ENCODE measurements around the gene KHDC4.
"Not testable (repeated sequence)": the region's sequence is repeated elsewhere in the genome, so short reads cannot be mapped to it uniquely, and the experiment has no call there.

Gene KHDC4

DNA sequence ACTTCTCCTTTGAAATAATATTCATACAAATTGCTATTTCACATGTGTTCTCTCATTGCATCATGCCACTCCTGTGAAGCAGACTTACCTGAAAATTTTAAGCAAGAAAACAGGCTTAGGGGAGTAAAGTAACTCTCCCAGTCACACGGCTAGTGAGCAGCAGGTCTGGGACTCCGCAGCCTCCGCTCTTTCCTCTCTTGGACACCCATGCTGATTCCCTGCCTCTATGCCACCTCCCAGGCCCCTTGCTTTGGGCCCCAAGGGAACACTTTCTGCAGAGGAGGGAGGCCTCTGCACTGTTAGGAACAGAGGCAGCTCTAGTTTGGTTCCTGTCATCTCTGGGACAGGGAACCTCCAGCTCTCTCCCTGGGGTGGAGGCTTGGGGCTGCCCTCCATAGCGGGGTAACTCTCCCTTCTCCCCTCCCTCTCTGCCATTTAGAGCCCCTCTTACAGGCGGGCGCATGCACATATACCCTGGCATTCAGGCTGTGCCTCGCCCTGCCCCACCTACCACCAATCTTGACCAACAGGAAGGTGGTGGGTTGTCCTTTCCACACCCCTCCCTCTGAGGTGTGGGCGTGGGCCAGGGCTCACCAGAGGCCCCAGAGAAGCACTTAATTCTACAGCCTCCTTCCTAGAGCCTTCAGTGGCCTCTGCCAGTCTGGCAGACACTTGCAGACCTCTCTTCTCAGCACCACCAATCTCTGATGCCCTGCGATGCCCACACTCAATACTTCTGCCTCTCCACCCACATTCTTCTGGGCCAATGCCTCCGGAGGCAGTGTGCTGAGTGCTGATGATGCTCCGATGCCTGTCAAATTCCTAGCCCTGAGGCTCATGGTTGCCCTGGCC, 7.0 kb upstream of the KHDC4 start, which contains the start of gene RXFP4:
Gene RXFP4, plus strand, starts transcription at position 646 of the 852 bp plus-strand sequence. Its CDS starts 72 bp downstream, at position 718.
- no peak for DNase-seq (ENCODE audit: low read depth)

DNA sequence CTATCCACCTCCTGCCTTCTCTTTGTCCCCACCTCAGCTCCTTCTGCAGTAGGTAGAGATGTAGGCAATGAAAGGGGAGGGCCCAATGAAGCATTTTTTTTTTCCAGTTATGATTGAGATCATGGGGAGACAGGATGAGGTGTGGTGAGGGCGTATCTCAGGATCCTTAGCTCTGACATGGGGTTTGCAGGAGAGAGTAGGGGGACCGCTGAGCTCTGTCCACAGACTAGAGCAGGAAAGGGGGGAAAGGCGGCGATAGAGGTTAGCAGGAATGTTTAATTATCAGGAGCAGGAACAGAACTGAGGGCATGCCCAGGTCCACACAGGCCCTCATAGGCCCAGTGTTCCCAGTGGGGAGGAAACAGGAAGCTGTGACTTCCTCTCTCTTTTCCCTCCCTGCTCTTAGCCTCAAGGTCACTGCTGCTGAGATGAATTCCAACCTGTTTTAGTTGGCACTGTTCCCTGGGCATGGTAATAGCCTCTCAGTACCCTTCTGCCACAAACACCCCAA, 6.3 kb upstream of the KHDC4 start:
- no peak for DNase-seq (ENCODE audit: low read depth)

DNA sequence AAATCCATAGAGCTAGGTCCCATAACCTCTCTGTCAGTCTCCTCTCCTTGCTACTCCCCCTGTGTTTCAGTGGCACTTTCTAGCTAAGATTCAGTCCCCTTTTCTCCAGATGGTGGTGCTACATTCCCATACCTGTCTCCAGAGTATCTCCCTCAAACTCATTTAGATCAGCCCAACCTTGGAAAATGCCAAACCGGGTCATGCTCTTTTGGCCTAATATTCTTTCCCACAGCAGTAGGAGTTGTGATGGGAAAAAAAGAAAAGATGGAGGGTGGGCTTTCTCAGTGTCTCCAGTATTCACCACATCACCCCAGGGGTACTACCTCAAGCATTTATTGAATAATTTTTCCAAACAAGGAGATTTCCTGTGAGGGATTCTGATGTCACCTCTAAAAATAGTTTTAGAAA, 4.0 kb upstream of the KHDC4 start:
- no peak for DNase-seq (ENCODE audit: low read depth)

DNA sequence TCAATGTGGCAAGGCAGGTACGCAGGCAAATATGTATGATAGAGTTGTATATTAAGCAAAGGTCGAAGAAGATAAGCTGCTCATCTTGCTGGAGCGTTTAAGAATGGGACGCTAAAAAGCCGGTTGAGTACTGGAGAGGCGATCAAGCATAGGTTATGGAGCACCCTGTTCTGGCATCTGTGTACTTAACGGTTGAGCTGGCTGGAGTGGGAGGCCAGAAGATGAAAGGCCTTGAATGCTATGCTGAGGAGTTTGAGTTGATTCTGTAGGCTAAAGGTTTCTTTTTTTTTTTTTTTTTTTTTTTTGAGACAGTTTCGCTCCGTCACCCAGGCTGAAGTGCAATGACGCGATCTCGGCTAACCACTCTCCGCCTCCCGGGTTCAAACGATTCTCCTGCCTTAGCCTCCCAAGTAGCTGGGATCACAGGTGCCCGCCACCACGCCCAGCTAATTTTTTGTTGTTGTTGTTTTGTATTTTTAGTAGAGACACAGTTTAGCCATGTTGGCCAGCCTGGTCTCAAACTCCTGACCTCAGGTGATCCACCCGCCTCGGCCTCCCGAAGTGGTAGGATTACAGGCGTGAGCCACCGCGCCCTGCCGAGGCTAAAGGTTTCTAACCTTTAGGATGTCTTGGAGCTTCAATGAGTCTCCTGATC, 850 bp upstream of the KHDC4 start:
- DNase-seq (ENCODE audit: low read depth) = no peak

DNA sequence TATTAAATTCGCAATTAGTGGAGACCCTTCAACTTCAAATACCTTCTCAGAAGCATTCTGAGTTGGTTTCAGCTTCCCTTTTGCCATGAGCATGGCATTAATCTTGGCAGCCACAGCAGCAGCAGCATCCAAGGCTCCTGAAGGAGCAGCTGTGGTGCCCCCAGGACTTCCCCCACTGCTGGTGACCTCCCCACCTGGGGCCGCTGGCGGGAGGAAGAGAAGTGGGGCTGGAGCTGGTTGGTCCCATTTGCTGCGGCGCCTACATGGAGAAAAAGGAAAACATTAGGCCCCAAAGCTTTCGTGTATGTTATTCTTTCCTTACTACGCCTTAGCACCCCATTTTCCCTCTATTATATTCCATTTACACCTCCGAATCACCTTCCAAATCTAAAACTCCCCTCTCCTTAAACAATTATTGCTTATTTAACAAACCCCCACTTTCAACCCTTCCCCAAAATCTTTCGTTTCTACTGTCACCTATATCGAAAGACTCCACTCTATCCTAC, 569 bp downstream of the KHDC4 start:
- DNase-seq (ENCODE audit: low read depth) = no peak

DNA sequence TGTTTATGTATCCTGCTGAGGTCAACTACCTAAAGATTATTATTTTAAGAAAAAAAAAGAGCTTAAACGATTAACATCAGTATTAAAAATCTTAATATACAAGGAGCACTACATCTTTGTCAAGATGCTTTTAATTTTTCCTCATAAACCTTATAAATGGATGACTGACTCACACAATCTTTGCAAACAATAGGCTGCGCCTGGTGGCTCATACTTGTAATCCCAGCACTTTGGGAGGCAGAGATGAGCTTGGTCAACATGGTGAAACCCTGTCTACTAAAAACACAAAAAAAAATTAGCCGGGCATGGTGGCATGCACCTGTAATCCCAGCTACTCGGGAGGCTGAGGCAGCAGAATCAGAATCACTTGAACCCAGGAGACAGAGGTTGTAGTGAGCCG, 1.7 kb downstream of the KHDC4 start:
- DNase-seq (ENCODE audit: low read depth) = no peak

DNA sequence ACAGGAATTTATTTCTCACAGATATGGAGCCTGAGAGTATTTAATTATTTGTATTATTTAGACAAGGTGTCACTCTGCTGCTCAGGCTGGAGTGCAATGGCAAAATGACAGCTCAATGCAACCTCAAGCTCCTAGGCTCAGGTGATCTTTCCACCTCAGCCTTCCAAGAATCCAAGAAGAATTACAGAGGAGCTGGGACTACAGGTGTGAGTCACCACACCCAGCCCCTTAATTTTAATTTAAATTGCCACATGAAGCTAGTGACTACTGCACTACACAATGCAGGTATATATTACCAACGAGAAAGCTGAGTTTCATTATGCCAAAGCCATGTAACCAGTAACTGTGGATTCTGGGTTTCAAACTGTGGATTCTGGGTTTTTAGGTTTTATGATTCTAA, 2.1 kb downstream of the KHDC4 start:
- DNase-seq (ENCODE audit: low read depth) = no peak

DNA sequence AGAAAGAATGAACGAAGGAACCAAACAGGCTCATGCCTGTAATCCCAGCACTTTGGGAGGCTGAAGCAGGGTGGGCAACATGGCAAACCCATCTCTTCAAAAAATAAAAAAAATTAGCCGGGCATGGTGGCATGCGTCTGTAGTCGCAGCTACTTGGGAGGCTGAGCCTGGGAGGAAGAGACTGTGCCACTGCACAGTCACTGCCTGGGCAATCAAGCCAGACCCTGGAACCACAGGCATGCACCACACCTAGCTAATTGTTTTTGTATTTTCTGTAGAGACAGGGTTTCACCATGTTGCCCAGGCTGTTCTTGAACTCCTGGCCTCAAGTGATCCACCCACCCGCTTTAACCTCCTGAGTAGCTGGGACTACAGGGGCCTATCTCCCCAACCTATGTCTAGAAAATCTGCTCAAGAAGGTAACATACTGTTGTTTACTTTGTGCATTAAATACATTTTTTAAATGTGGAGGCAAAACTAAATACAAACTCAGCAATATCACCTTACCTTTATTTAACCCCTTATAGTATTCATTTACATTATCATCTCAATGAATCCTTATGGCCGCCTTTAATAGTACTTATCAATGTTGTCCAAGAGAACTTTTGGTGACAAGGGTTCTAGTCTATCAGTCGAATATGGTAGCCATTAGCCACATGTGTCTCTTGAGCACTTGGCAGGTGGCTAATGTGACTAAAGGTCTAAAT, 2.7 kb downstream of the KHDC4 start:
- DNase-seq (ENCODE audit: low read depth) = no peak

DNA sequence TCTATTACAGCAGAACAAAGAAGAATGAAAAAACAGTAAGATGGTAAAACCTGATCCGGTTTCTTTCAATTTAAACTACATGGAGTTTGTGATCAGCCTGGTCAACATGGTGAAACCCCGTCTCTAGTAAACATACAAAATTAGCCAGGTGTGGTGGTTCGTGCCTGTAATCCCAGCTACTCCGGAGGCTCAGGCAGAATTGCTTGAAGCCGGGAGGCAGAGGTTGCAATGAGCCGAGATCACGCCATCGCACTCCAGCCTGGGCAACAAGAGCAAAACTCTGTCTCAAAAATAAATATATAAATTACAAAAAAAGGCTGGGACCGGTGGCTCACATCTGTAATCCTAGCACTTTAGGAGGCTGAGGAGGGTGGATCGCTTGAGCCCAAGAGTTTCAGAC, 3.5 kb downstream of the KHDC4 start:
- not testable (repeated sequence) for DNase-seq (ENCODE audit: low read depth)

DNA sequence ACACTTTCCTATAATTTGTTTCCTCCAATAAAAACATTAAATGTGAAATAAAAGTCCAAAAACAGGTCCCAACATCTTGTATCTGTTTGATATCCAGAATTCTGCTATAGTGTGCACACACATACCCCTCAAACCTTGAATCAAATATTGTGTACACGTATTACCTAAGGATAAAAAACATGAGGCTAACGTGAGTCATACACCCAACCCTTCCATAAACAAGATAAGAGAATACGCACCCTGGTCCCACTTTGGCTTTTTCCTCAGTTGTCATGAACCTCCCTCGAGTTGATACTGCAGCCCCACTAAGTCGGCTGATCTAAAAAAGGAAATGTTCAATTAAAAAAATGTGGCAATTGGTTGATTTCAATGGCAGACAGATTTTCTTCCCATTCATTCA, 5.2 kb downstream of the KHDC4 start:
- DNase-seq (ENCODE audit: low read depth) = no peak

DNA sequence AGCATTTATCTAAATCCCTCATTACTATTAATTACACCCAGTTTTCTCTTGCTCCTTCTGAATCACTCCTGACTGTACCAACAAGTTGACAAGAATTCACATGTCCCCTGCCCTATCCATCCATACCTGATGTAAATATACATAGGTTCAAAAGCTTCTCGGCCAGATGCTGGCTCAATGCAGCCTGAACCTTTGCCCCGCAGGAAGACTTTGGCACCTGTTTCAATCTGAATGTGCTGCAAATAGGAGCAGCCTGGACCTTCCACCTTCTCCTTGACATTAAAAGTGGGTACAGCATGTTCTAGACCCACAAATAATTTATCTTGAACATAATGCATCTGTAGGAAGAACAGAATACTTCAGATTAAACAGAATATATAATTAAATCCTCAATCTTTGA, 8.7 kb downstream of the KHDC4 start:
- DNase-seq (ENCODE audit: low read depth) = no peak

DNA sequence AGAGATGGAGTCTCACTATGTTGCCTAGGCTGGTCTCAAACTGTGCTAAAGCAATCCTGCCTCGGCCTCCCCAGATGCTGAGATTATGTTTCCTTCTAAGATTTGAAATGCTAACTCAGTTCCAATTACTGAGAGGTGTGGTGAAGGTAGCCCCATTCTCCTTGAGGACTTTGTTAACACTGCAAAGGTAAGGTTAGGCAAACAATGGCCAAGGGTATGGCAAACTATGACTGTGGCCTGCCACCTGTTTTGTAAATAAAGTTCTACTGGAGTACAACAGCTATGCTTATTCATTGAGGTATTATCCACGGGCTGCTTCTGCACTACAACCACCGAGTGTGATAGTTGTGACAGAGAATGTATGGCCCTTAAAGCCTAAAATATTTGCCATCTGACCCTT, 13.5 kb downstream of the KHDC4 start:
- no peak for DNase-seq (ENCODE audit: low read depth)

DNA sequence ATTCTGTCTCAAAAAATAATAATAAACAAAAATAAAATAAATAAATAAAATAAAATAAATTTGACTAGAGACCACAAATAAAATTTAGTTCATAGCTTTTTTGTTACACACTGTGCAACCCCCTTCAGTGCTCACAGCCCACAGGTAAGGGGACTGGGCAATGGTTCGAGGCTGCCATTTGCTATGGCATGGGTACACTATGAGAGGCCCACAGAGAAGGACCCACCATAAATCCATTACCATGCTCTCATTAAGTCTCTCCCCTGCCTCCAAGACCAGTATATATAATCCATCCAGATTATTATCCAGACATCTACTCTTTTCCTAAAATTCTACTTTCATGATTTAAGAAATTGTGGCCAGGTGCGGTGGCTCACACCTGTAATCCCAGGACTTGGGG, 14.4 kb downstream of the KHDC4 start:
- no peak for DNase-seq (ENCODE audit: low read depth)

DNA sequence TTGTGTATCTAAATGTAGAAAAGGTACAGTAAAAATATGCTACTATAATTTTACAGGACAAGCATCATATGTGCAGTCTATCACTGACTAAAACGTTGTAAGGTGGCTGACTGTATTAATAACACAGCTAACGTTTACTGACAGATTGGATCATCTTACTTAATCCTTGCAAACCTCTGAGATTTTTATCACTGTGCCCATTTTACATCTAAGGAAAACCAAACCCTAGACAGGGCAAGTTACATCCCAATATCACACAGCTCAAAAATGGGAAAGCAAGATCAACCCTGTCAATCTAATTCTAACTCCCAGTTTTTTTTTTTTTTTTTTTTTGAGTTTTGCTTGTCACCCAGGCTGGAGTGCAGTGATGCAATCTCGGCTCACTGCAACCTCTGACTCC, 15.6 kb downstream of the KHDC4 start:
- no peak for DNase-seq (ENCODE audit: low read depth)

DNA sequence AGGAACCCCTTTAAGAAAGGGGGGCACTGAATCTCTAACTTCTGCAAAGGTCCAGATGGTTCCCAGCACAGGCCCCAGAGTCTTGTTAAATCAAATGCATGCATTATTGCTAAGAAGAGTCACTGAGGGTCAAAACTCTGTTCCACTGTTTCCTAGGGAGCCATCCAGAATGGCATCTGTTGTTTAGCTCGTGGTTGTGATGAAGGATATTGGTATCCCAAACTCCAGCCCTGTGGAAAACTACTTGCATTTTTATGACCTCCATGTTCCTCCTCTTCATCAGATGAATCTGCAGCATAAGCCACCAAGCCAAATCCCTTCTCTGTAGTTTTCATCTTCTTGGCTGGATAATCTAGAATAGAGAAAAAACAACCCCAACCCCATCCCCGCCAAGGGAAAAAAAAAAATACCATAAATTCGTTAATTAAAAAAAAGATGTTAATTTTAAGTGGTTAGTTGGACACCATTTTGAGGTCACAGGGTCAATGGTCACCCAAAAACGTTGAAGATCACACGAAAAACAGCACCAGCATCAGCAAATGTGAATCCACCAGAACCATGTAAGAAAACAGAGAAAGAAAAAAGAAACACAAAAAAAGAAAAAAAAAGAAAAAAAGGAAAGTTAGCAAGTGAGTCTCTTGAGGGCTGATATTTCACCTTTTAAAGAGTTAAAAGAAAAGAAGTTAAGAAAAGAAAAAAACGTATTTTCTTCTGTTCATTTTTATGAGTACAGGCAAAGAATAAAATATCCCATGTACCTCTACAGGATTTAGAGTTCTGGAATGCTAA, 20.1 kb downstream of the KHDC4 start:
- no peak for DNase-seq (ENCODE audit: low read depth)

DNA sequence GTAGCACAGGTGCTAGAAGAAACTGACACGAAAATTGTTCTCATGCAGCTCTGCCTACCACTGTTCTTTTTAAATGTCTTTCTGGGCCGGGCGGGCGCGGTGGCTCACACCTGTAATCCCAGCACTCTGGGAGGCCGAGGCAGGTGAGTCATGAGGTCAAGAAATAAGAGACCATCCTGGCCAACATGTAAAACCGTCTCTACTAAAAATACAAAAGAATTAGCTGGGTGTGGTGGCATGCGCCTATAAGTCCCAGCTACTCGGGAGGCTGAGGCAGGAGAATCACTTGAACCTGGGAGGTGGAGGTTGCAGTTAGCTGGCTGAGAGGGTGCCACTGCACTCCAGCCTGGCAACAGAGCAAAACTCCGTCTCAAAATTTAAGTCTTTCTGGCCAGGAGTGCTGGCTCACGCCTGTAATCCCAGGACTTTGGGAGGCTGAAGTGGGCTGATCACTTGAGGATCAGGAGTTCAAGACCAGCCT, 22.1 kb downstream of the KHDC4 start:
- no peak for DNase-seq (ENCODE audit: low read depth)

DNA sequence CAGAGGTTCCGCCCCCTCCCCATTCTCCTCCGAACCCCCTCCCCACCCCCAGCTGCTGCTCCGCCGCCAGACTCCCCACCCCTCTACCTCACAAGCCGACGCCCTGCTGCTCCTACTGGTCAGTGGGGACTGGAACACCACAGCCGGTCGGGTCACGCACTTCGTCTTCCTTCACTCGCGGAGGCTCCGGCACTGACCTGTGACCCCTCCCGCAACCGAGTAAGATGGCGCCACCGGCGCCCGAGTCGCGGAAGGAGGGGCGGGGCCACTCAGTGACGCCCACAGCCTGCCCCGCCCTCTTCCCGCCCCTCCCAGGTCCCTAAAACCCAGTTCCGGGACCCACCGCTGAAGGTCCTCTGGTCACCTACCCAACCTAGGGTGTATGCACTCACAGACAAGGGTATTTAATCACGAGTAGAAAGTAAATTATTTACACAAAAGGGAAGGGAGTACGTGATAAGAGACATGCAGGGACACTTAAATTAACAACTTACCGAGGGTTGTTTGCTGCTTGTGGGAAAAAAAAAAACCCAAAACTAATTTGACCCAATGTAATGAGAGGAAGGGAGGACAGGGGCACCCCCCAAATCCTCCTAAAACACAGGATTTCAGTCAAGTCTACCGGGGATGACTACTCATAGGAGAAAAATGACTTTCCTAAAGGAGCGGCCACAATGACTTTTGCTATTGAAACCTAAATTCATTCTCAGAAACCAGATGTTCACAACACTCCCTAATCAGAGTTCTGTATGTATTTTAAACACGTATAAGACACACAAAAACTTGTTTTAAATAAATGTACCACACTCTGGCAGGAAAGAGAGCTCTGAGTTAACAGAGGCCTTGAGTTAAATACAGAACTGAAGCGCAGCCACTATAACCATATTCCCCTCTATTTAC, 22.8 kb downstream of the KHDC4 start, which contains the start of gene RIT1:
Gene RIT1, minus strand, starts transcription at position 194 of the 900 bp plus-strand sequence. CDS start 588 bp downstream, outside the sequence.
- peak; percentile 73 for DNase-seq (ENCODE audit: low read depth)

DNA sequence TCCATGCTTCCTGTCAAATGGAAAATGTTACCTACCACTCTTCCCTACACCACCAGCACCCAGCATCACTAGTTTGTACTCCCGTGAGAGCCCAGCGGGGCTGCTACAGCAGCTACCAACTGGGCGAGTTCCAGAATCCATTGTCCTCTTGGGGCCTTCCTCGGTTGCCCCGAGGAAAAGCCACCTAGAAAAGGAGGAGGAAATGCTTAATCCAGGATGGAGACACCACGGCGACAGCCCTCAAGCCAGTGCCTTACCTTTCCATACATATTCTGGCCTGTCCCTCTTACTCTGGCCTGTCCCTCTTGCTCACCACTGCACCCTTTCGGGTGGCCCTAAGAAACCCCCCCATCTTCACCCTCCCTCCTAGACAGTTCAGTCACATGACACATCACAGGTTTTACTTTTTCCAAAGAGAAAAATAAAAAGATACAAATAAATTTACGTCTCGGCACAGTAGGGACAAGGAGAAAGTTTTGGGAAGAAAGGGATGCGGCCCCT, 23.5 kb downstream of the KHDC4 start:
- DNase-seq (ENCODE audit: low read depth) = no peak

DNA sequence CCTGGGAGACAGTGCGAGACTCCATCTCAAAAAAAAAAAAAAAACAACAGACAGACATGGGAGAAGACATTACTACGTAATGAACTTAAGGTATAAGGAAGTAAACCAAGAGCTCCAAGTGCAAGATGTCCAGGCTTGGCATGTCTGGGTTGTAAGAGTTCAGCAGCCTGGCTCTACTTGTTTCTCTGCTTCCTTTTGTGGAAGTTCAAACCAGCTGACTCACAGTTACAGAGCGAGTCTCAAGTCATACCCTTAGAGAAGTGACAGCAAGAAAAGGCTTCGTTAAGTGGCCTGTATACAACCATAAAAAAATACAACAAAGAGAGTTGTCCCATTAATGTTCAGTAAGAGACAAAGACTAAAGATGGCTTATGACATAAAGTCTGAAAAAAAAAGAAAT, 24.3 kb downstream of the KHDC4 start:
- no peak for DNase-seq (ENCODE audit: low read depth)

DNA sequence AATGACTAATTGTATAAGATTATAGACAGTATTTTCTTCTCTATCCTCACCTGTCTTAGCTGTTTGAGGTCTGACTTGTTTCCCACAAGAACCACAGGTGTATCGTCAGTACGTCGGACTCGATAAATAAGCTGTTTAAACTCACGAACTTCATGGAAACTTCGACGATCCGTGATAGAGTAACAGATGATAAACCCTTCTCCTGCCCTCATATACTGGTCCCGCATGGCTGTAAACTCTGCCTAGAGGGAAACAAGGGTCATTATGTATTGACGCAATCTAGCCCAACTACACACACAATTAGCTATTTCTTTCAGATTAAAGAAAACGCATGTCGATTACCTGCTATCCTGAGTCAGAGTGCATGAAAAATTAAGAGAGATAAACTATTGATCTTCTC, 30.0 kb downstream of the KHDC4 start:
- no peak for DNase-seq (ENCODE audit: low read depth)

Data from stimulated activated CD8-positive, alpha-beta memory T cell treated with anti-CD3 and anti-CD28 coated beads, Interleukin-12 subunit alpha, Interleukin-12 subunit beta, amount 100 ng/mL, for 1 hour (primary cell).